Fibroblast of mammary gland (primary cell): ENCODE data around the gene KIDINS220.

Source experiments
- DNase-seq: peaks from one replicate; pipeline ENCODE4 v3.0.0-alpha.2; 2010; ENCODE audit warnings: low read depth
- H3K4me3 ChIP-seq: 2 replicates; pipeline ENCODE4 v1.5.1; 2011; ENCODE audit warnings: low read depth, mild to moderate bottlenecking, low read length, moderate library complexity; ENCODE audit not compliant: control insufficient read depth
- CTCF ChIP-seq: conservative IDR thresholded peaks from 2 replicates; pipeline ENCODE4 v1.5.1; 2011; ENCODE audit warnings: low read depth, low read length, inconsistent platforms; ENCODE audit not compliant: control insufficient read depth, insufficient read depth

KIDINS220 gene

GRCh38 chr2:8709611-8710010 is 127.8 kb downstream of the KIDINS220 start:
- H3K4me3 ChIP-seq = no peak overlapping the region
- no peak for TF ChIP-seq CTCF
- no peak for DNase-seq

- no peak overlapping the region for H3K4me3 ChIP-seq
- TF ChIP-seq CTCF = no peak
- DNase-seq = no peak
Observed at GRCh38 chr2:8704906-8705305, 132.5 kb downstream of the KIDINS220 start.

- no peak for TF ChIP-seq CTCF
- no peak for DNase-seq
- no peak overlapping the region for H3K4me3 ChIP-seq
Observed at GRCh38 chr2:8701681-8702379, 135.6 kb downstream of the KIDINS220 start.

GRCh38 chr2:8699839-8700238 is 137.6 kb downstream of the KIDINS220 start:
- H3K4me3 ChIP-seq = no peak overlapping the region
- no peak for DNase-seq
- TF ChIP-seq CTCF = no peak

GRCh38 chr2:8697190-8697589 is 140.2 kb downstream of the KIDINS220 start:
- H3K4me3 ChIP-seq = no peak overlapping the region
- no peak for TF ChIP-seq CTCF
- DNase-seq = no peak

GRCh38 chr2:8694737-8695136 is 142.7 kb downstream of the KIDINS220 start:
- DNase-seq = peak; percentile 70
- H3K4me3 ChIP-seq = no peak overlapping the region
- TF ChIP-seq CTCF = no peak

GRCh38 chr2:8693157-8693821 is 144.1 kb downstream of the KIDINS220 start:
- no peak for DNase-seq
- TF ChIP-seq CTCF = peak; percentile 47
- H3K4me3 ChIP-seq = no peak overlapping the region
